Measurements from ENCODE around the gene MAGI2.

Gene MAGI2

DNA sequence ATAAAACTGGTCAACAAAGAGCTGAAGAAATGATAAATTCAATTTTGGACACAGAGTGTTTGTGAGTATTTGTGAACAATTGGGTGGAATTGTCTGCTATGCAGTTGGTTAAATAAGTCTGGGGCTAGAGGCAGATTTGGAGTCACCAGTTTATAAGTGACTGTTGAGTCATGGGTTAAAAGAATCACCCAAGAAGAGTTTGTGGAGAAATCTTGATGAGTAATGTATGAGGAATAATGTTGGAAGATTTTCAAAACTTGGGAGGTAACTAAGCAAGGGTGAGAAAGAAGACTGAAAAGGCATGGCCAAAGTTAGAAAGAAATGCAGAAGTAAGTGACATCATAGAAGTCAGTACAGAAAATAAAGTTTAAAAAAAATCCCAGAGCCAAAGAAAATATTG is 750.7 kb downstream of the MAGI2 start:
- H3K27ac ChIP-seq, result no peak overlapping the region
- TF ChIP-seq CTCF (conservative IDR thresholded peaks at IDR 0.05), result no peak

DNA sequence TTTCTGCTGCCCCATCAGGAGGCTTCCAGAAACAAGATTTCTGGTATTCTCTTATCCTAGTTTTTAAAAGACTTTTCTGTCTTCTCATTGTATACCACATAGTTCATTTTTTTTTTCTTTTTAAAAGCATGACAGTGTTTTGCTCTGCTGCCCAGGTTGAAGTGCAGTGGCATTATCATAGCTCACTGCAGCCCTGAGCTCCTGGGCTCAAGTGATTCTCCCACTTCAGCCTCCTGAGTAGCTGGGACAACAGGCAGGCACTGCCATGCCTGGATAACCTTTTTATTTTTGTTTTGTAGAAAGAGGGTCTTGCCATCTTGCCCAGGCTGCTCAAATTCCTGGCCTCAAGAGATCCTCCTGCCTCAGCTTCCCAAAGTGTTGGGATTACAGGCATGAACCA is 757.6 kb downstream of the MAGI2 start:
- TF ChIP-seq CTCF (conservative IDR thresholded peaks at IDR 0.05), result no peak
- no peak overlapping the region for H3K27ac ChIP-seq

GRCh38 chr7:78691584-78691983 is 761.9 kb downstream of the MAGI2 start:
- no peak for TF ChIP-seq CTCF (conservative IDR thresholded peaks at IDR 0.05)

DNA sequence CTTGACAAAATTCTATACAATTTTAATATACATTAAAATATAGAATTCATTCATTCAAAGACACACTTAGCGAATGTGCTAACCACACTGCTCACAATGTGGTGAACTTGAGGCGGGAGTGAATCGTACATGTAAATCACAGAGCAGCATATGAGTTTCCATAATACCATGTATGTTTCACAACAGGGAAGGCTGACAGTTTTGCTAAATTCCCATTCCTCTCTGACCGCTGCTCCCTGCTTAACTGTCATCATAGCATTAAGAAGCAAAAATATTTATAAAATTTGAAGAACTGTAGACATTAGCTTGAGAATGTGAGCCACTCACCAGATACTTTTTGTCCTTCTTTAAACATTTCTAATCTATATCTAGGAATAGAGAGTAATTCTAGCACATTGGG is 763.3 kb downstream of the MAGI2 start:
- no peak overlapping the region for H3K27ac ChIP-seq
- no peak for TF ChIP-seq CTCF (conservative IDR thresholded peaks at IDR 0.05)

More at GRCh38 chr7:78691584-78691983, 761.9 kb downstream of the MAGI2 start:
- H3K27ac ChIP-seq, result no peak overlapping the region

DNA sequence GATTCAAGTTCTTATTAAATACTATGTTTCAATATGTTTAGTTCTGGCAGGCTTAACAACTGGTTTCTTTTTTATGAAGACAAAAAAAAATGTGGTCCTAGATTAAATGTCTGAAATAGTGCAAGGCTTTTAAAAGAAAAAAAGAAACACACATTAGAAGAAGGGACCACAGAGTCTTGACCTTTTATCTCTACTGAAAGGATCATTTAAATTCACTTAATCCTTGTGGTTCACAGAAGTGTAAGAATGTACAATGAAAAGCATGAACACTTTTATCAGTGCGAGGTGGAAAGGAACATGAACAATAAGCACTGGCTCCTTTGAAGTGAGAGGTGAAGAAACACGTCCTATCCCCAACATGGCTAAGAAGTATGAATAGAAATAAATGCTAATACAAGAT is 765.1 kb downstream of the MAGI2 start:
- TF ChIP-seq CTCF (conservative IDR thresholded peaks at IDR 0.05), result no peak
- H3K27ac ChIP-seq, result no peak overlapping the region

DNA sequence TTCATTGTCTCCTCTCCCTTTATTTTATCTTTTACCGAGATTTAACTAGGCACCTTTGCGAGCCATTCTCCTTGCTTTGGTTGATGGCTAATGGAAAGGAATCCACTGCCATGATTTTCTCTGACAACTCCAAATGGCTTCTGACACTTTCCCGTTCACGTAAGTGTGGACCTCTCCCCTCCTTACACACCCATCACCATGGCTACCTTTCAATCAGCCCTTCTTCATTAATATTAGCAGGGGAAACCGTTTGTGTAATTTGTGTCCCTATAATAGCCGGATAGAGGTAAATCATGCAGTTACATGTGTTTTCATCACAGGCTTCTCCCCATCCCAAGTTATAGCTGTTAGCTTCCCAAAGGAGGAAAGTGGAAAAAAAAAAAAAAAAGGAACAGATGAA is 767.3 kb downstream of the MAGI2 start:
- TF ChIP-seq CTCF (conservative IDR thresholded peaks at IDR 0.05), result no peak
- H3K27ac ChIP-seq, result no peak overlapping the region

DNA sequence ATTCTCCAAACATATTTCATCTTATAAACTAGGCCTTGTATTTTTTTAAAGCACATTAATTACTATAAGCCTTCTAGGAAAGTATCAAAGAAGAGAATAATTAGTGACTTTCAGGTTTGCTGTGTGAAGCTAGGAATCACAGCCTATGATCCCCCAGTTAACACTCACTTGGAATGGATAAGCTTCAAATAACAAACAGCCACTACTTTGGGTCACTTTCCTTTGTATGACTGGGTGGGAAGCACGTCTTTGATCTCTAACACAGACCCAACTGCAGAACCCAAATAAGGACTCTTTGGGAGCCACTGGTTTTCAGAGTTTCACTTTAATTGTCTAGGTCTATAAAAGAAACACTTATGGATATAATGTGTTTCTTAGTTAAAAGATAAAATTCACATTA is 769.3 kb downstream of the MAGI2 start:
- TF ChIP-seq CTCF (conservative IDR thresholded peaks at IDR 0.05), result no peak
- H3K27ac ChIP-seq, result no peak overlapping the region

GRCh38 chr7:78683566-78683965 is 769.9 kb downstream of the MAGI2 start:
- TF ChIP-seq CTCF (conservative IDR thresholded peaks at IDR 0.05), result no peak
- H3K27ac ChIP-seq, result no peak overlapping the region
